ENCODE data around the gene MYLK. TPM values are rescaled to one million over a fixed set of nuclear protein-coding genes. Genes with fewer than 3 reads are reported as not detected.

Gene MYLK
- total RNA-seq, 4 donors from 2014 or later, result 24.6 to 47.0 (median 39.2) TPM

DNA sequence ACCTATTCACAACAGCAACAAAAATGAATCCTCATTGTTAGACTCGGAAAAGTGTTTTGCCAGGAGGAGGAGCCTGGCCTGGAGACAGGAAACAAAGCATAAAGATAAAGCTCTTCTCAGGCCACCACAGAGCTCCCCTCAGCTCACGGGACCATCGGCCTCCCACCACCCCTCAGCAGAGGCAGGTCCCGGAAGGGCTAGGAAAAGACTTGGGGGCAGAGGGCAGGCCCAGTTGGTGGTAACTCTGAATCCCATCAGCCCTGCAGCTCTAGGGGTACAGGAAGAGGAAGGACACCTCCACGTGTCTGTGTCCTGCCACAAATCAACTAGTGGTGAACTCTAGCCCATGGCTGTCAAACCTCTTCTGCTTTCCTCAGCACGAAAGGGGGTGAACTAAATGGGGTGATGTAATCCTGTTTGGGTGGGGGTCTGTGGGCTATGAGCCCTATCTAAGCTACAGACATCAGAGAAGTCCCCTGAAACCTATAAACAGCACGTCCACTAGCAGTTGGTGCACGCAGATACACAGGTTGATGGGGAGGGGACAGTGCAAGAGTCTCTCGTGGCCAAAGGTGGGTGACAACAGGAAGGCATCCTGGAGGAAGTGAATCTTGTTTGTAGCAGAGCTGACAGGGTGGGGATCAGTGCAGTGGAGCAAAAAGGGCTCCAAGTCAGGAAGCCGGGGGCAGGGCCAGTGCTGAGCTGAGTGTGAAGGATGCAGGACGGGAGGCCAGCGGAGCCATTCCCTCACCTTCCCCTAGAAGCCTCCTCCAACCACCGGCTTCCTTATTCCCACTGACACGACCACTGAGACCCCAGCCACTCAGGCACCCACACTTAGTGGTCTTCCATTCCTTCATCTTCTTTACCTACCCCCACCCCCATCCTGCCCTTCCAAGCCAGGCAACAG lies 188.1 kb downstream of the MYLK start:
- H3K27ac ChIP-seq, result no peak overlapping the region
- H3K4me3 ChIP-seq, result peak overlapping the region; percentile 15
- H3K36me3 ChIP-seq, result no peaks in the 10 kb centered on the region
- no peaks in the 10 kb centered on the region for H3K27me3 ChIP-seq
- peaks cover 11% of the 10 kb centered on the region for H3K4me1 ChIP-seq
- DNase-seq (ENCODE audit: low spot score in 2 of 2), result no peak
- TF ChIP-seq CTCF (IDR thresholded peaks at IDR 0.05) (no peak), POLR2AphosphoS5 (IDR thresholded peaks at IDR 0.05) (no peak), POLR2A (IDR thresholded peaks at IDR 0.05) (no peak), EP300 (IDR thresholded peaks at IDR 0.05) (no peak)
- no peaks in the 10 kb centered on the region for H3K9me3 ChIP-seq
- WGBS, result 71% methylated on average over 13 of the region's 14 CpGs

DNA sequence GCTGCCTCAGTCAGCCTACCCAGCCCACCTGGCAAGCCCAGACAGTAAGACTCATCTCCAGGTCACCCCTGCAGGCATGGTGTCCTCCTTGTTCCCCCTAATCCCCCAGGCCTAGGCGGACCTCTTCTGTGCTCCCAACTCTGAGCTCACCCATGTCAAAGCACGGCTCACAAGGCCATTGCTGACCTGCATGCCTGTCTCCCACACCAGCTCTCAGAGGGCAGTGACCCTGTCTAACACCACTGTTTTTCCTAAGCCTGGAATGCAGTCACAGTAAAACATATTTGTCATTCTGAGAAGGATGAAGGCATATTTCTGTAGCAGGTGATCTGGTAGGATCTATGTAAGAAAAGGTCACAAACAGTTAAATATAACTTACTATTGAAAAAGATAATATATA lies 189.0 kb downstream of the MYLK start:
- no peak overlapping the region for H3K27ac ChIP-seq
- H3K9me3 ChIP-seq, result no peaks in the 10 kb centered on the region
- H3K4me1 ChIP-seq, result peaks cover 11% of the 10 kb centered on the region
- H3K27me3 ChIP-seq, result no peaks in the 10 kb centered on the region
- no peak overlapping the region for H3K4me3 ChIP-seq
- DNase-seq (ENCODE audit: low spot score in 2 of 2), result no peak
- 76% methylated on average over 2 of the region's 2 CpGs for WGBS
- no peaks in the 10 kb centered on the region for H3K36me3 ChIP-seq
- no peak for TF ChIP-seq EP300 (IDR thresholded peaks at IDR 0.05)
- TF ChIP-seq POLR2A (IDR thresholded peaks at IDR 0.05), result no peak
- TF ChIP-seq POLR2AphosphoS5 (IDR thresholded peaks at IDR 0.05), result no peak
- no peak for TF ChIP-seq CTCF (IDR thresholded peaks at IDR 0.05)

DNA sequence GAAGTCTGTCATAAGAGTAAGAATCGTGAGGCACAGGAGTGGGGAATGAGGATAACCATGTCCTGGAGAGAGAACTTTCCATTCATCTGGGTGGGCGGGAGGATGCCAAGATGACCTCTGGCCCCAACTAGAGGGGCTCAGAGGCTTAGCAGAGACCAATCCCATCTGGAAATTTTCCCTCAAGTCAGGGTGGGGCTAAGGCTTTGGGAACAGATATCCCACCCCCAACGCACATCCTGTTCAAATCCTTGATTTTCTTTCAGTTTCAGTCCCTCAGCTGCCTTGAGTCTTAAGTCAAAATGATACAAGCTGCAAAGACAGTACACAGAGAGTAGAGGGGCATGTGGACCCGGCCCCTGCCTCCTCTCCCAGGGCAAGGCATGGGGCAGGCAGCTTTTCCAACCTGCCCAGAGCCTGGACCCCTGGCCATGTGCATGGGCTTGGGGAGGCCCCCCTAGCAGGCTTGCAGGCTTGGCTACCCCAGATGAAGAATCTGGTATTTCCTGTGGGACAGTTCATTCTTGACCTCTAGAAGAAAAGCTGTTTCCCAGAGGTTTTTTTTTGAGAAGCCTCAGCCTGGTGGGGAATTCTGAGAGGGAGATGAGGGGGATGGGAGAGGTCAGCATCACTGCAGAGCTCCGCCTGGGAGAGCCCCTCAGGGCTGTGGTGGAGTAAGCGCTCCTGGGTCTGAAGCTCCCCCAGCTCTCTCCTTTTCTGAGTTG lies 189.6 kb downstream of the MYLK start:
- H3K4me3 ChIP-seq, result no peak overlapping the region
- WGBS, result 74% methylated on average over 6 of the region's 6 CpGs
- H3K4me1 ChIP-seq, result peaks cover 11% of the 10 kb centered on the region

DNA sequence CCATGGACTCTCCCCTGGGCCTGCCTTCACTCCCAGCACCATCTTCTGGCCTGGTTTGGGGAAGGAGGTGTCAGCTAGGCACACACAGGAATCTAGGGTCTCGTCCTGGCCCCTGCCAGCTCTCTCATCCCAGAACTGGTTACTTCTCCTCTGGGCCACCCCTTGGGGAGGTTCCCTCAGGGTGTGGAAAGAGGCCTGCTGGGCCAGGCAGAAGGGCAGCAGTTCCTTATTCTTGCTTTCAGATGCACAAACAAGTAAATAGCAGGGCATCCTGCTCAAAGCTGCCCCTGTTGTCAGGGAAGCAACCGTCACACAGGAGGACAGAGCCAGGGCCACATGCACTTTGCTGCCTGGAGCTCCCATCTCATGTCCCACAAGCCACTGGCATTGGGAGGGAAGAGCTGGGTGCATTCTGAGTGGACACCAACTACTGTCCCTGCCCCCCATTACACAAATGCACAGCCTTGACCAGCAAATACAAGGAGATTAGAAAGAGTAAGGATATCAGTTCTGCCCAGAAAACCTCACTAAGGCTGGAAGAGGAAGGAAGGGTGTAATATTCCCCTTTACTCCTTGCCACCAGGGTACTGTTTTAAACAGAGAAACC lies 190.4 kb downstream of the MYLK start:
- WGBS, result 61% methylated on average over 2 of the region's 2 CpGs
- Histone ChIP-seq H3K4me1 (peaks cover 15% of the 10 kb centered on the region), H3K27ac (peak overlapping the region; percentile 49), H3K9me3 (no peaks in the 10 kb centered on the region), H3K36me3 (no peaks in the 10 kb centered on the region), H3K4me3 (no peak overlapping the region), H3K27me3 (no peaks in the 10 kb centered on the region)
- TF ChIP-seq CTCF (IDR thresholded peaks at IDR 0.05) (no peak), POLR2A (IDR thresholded peaks at IDR 0.05) (no peak), POLR2AphosphoS5 (IDR thresholded peaks at IDR 0.05) (no peak), EP300 (IDR thresholded peaks at IDR 0.05) (no peak)
- no peak for DNase-seq (ENCODE audit: low spot score in 2 of 2)

More for the DNA sequence above, 189.6 kb downstream of the MYLK start:
- no peak for TF ChIP-seq POLR2AphosphoS5 (IDR thresholded peaks at IDR 0.05)
- H3K36me3 ChIP-seq, result no peaks in the 10 kb centered on the region
- no peaks in the 10 kb centered on the region for H3K9me3 ChIP-seq
- no peaks in the 10 kb centered on the region for H3K27me3 ChIP-seq
- DNase-seq (ENCODE audit: low spot score in 2 of 2), result no peak
- H3K27ac ChIP-seq, result peak overlapping the region; percentile 49

DNA sequence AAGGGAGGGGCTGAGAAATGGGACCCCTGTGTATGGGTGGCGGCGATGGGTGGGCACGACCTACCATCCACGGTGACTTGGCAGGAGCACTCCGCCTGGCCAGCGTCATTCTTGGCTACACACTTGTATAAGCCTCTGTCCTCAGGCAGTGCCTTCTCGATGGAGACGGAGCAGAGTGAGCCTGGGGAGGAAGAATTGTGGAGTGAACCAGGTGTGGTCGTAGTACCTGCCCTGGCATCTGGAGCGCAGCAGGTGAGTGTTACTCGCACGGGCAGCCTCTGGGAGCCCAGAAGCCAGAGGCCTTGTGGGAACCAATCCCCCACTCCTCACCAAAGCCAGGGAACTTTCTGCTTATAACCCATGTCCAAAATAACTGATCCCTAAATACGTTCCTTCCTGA lies 191.5 kb downstream of the MYLK start:
- no peaks in the 10 kb centered on the region for H3K27me3 ChIP-seq
- no peak for TF ChIP-seq POLR2A (IDR thresholded peaks at IDR 0.05)
- no peak for TF ChIP-seq POLR2AphosphoS5 (IDR thresholded peaks at IDR 0.05)
- TF ChIP-seq CTCF (IDR thresholded peaks at IDR 0.05), result no peak
- TF ChIP-seq EP300 (IDR thresholded peaks at IDR 0.05), result no peak
- no peaks in the 10 kb centered on the region for H3K36me3 ChIP-seq
- no peaks in the 10 kb centered on the region for H3K9me3 ChIP-seq
- DNase-seq (ENCODE audit: low spot score in 2 of 2), result peak in 1 of 2 donors; percentile 18
- peak overlapping the region; percentile 34 for H3K27ac ChIP-seq
- peaks cover 23% of the 10 kb centered on the region for H3K4me1 ChIP-seq
- WGBS, result 83% methylated on average over 8 of the region's 13 CpGs
- H3K4me3 ChIP-seq, result no peak overlapping the region

All from suprapubic skin (tissue), 4 donors.